Activated CD8-positive, alpha-beta T cell treated with anti-CD3 and anti-CD28 coated beads, Interleukin-2, amount 10 ng/mL, durations not matched to agents 7 days and 5 days (primary cell): ENCODE measurements around the gene GRIN2B. TPM values are rescaled to one million over a fixed set of nuclear protein-coding genes. Genes with fewer than 3 reads are reported as not detected.

Experiments used
- ATAC-seq: fragments of 150-1000 bp; cut with Tn5 transposase; one replicate; pipeline ENCODE4 v1.10.0; 2021; ENCODE audit warnings: moderate library complexity
- CTCF ChIA-PET: fragments of 350-600 bp; sonication (Branson Sonifier 250); formaldehyde crosslinking; loops from one replicate; lab custom pipeline; 2021; ENCODE audit warnings: antibody characterized with exemption; lab: Charles Lee
- POLR2A ChIA-PET: fragments of 350-600 bp; sonication (Branson Sonifier 250); formaldehyde crosslinking; loops from one replicate; lab custom pipeline; 2021; ENCODE audit warnings: antibody characterized with exemption; lab: Charles Lee
- DNase-seq: peaks from one replicate; pipeline ENCODE4 v3.0.0-alpha.2; 2020
- H3K27ac Mint-ChIP-seq: one replicate; pipeline ENCODE4 v1.8.0; 2021; ENCODE audit warnings: mild to moderate bottlenecking, mixed read lengths
- H3K27me3 Mint-ChIP-seq: one replicate; pipeline ENCODE4 v1.8.0; 2021; ENCODE audit warnings: low read depth, mixed read lengths
- H3K36me3 Mint-ChIP-seq: one replicate; pipeline ENCODE4 v1.8.0; 2021; ENCODE audit warnings: low read depth, mixed read lengths
- H3K4me1 Mint-ChIP-seq: one replicate; pipeline ENCODE4 v1.8.0; 2021; ENCODE audit warnings: low read depth, mixed read lengths
- H3K4me3 Mint-ChIP-seq: one replicate; pipeline ENCODE4 v1.8.0; 2021; ENCODE audit warnings: mild to moderate bottlenecking, mixed read lengths
- H3K9me3 Mint-ChIP-seq: one replicate; pipeline ENCODE4 v1.8.0; 2022; ENCODE audit warnings: mixed read lengths; ENCODE audit not compliant: insufficient read depth
- total RNA-seq, 2 experiments: library from RNA; stranded (reverse); gene quantifications; one replicate each; pipeline ENCODE4 v1.2.3, GENCODE V29; 2021

Gene GRIN2B
- total RNA-seq, result not detected

DNA sequence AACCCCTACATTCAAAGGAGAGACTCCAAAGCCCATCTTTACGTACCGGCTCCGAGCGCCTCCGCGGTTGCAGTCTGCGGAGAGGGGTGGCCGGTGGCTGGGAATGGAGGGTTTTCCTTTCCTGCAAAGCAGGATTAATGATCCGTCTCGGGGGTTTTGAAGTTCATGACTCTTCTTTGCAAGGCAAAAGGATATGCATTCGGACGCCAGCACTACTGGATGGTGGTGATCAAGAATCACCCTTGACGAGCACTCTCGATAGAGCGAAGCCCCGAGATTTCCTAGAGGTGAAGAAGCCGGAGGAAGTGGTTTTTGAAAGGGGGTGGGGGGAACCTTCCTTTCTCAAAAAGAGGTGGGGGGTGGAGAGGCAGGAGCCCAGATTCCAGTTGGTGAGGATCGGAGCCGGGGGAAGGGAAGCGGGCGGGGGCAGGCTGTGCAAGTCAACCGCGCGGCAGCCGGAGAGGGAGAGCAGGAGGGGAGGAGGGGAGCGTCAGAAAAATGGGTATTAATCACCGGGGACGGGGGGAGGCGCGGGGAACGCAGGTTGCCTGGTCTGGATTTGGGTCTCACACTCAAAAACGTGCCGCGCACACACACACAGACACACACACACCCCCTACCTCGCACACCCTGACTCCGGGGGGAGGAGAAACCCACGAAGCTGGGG, at the start of gene GRIN2B:
Gene GRIN2B (minus strand): TSS at position 307 of the 667 bp plus-strand sequence. CDS start 115,394 bp downstream, outside the sequence.
- ATAC-seq, result no peak
- POLR2A ChIA-PET, result no interaction called here
- H3K4me3 Mint-ChIP-seq, result no peak within 1 kb of the TSS
- peaks cover 2% of the 10 kb centered on the region for H3K36me3 Mint-ChIP-seq
- H3K9me3 Mint-ChIP-seq, result no peaks in the 10 kb centered on the region
- DNase-seq, result no peak
- peaks cover 11% of the 10 kb centered on the region for H3K4me1 Mint-ChIP-seq
- H3K27me3 Mint-ChIP-seq, result peaks cover 50% of the 10 kb centered on the region
- CTCF ChIA-PET, result no interaction called here
- H3K27ac Mint-ChIP-seq, result no peak within 1 kb of the TSS

DNA sequence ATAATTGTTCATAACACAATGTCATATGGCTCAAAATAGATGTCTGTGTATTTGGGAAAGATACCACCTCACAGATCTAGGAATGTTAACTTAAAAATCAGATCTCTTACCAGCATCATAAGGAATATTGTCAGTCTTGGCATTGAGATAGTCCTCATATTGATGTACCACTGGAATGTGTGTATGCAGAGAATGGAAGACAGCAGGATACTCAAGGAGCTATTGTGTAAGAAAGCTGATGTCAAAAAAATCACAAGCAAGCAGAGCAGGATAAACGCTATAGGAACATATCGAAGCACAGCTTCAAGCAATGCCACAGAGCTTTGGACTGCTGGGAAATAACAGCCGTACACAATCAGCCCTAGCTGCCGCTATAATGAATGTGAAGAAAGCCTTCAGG, 45.1 kb upstream of the GRIN2B start:
- CTCF ChIA-PET, result no interaction called here
- DNase-seq, result no peak
- POLR2A ChIA-PET, result no interaction called here
- H3K27ac Mint-ChIP-seq, result no peak overlapping the region
- no peaks in the 10 kb centered on the region for H3K36me3 Mint-ChIP-seq
- H3K4me1 Mint-ChIP-seq, result no peaks in the 10 kb centered on the region
- H3K9me3 Mint-ChIP-seq, result no peaks in the 10 kb centered on the region
- H3K27me3 Mint-ChIP-seq, result no peaks in the 10 kb centered on the region
- ATAC-seq, result no peak
- H3K4me3 Mint-ChIP-seq, result no peak overlapping the region

DNA sequence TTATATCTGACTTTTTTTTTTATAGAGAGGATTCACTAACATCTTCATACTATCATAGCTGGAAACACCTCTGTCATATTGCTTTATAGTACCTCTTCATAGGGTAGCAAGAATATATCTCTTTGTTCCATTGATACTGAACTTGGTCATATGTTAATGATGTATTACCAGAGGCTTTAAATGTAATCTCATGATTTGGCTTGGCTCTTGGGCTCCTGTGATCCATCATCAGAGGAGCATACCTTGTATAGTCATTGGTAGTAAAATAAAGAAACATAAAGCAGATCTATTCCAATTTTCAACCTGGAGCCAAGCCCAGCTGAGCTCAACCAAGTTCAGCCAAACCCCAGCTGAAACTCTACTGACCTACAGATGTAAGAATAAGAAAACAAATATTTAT, 43.2 kb upstream of the GRIN2B start:
- H3K27ac Mint-ChIP-seq, result no peak overlapping the region
- H3K4me1 Mint-ChIP-seq, result no peaks in the 10 kb centered on the region
- CTCF ChIA-PET, result no interaction called here
- ATAC-seq (no peak), DNase-seq (no peak)
- H3K27me3 Mint-ChIP-seq, result no peaks in the 10 kb centered on the region
- POLR2A ChIA-PET, result no interaction called here
- no peaks in the 10 kb centered on the region for H3K36me3 Mint-ChIP-seq
- no peak overlapping the region for H3K4me3 Mint-ChIP-seq
- H3K9me3 Mint-ChIP-seq, result no peaks in the 10 kb centered on the region

DNA sequence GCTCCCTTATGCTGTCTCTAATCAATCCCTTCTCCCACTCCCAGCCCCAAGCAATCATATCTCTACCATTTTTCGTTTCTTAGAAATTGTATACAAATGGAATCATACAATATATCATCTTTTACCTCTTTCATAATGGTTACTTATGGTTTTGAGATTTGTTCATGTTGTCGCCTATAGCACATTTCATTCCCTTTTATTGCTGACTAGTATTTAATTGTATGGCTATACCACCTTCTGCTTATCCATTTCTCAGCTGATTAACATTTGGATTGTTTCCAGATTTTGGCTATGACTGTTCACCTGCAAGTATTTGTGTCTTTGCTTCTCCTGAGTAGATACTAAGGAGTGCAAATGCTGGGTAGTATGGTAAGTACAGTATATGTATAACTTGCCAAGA, 36.7 kb upstream of the GRIN2B start:
- ATAC-seq, result no peak
- no peak overlapping the region for H3K4me3 Mint-ChIP-seq
- no peaks in the 10 kb centered on the region for H3K27me3 Mint-ChIP-seq
- ChIA-PET POLR2A (no interaction called here), CTCF (no interaction called here)
- H3K27ac Mint-ChIP-seq, result no peak overlapping the region
- DNase-seq, result no peak
- H3K9me3 Mint-ChIP-seq, result no peaks in the 10 kb centered on the region
- H3K4me1 Mint-ChIP-seq, result no peaks in the 10 kb centered on the region
- no peaks in the 10 kb centered on the region for H3K36me3 Mint-ChIP-seq

DNA sequence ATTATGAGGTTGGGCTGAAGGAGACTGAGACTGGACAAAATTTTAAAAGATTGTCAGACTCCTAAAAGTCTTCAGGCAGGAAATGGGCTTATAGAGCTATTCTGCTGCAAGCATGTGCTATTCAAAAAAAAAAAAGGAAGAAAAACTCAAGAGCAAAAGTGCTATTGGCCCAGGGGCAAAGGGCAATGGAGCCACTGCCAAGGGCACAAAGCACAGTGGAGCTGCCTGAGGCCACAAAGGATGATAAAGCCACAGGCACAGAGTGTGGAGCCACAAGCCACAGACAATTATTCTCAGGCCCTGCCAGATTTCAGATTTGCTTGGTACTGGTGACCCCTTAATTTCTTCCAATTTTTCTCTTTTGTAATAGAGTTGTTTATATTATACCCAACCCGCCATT, 29.6 kb upstream of the GRIN2B start:
- no peaks in the 10 kb centered on the region for H3K27me3 Mint-ChIP-seq
- H3K4me1 Mint-ChIP-seq, result no peaks in the 10 kb centered on the region
- no peak for ATAC-seq
- ChIA-PET POLR2A (no interaction called here), CTCF (no interaction called here)
- H3K9me3 Mint-ChIP-seq, result no peaks in the 10 kb centered on the region
- H3K36me3 Mint-ChIP-seq, result no peaks in the 10 kb centered on the region
- H3K4me3 Mint-ChIP-seq, result no peak overlapping the region
- no peak overlapping the region for H3K27ac Mint-ChIP-seq
- no peak for DNase-seq

DNA sequence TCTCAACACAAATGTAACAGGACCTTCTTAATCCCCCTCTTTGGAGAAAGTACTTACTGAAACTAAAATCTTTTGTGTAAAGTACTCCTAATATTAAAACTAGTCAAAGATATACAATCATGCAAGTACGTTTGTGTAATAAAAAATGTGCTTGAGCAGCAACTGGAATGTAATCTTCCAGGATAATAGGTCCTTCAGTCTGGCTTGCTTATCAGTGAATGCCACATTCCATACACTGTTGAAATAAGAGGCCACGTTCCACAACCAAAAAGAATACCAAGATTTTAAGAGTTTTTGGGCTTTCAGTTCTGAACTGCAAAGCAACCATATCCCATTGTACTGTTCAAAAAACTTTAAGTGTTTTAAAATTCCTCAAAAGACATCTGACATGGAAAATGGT, 26.2 kb upstream of the GRIN2B start:
- H3K27me3 Mint-ChIP-seq, result no peaks in the 10 kb centered on the region
- no peak overlapping the region for H3K4me3 Mint-ChIP-seq
- no peak for ATAC-seq
- no peak for DNase-seq
- no peak overlapping the region for H3K27ac Mint-ChIP-seq
- ChIA-PET POLR2A (no interaction called here), CTCF (no interaction called here)
- peaks cover 7% of the 10 kb centered on the region for H3K9me3 Mint-ChIP-seq
- no peaks in the 10 kb centered on the region for H3K36me3 Mint-ChIP-seq
- no peaks in the 10 kb centered on the region for H3K4me1 Mint-ChIP-seq

DNA sequence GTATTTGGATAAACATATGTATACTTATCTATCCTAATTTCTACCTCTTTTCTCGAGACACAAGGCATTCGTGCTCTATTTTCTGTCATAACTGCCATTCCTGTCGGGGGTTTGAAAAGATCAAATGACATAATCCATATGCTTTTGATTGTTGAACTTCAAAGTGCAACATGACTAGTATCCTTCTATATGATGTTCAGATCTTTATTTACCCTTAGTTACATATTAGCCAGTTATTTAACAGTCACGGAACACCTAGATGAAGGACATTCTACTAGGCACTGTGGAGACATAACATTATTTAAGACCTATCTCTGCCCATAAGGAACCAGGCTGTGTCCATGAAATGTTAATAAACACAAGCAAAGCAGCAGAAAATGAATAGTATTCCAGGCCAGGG, 11.2 kb upstream of the GRIN2B start:
- ChIA-PET POLR2A (no interaction called here), CTCF (no interaction called here)
- Mint-ChIP-seq H3K4me1 (no peaks in the 10 kb centered on the region), H3K36me3 (no peaks in the 10 kb centered on the region), H3K4me3 (no peak overlapping the region), H3K27me3 (no peaks in the 10 kb centered on the region), H3K9me3 (no peaks in the 10 kb centered on the region), H3K27ac (no peak overlapping the region)
- DNase-seq, result no peak
- ATAC-seq, result no peak

DNA sequence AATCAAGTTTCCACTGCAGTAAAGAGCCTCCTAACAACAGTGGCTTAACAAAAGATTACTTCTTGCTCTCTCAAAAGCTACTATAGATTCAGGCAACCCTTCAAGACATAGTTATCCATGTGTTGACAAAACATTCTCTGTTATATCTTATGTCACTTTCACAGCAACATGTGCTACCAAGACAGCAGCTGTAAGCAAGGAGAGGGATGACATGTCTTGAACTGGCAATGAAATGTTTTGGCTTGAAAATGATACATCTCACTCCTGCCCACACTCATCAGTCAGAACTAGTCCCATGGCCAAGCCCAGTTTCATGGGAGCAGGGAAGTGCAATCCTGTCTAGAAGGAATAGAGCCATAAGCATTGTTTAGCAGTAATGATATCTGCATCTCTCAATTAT, 10.7 kb upstream of the GRIN2B start:
- Mint-ChIP-seq H3K4me3 (no peak overlapping the region), H3K4me1 (no peaks in the 10 kb centered on the region), H3K27ac (no peak overlapping the region), H3K27me3 (no peaks in the 10 kb centered on the region), H3K36me3 (no peaks in the 10 kb centered on the region), H3K9me3 (no peaks in the 10 kb centered on the region)
- POLR2A ChIA-PET, result no interaction called here
- ATAC-seq, result no peak
- DNase-seq, result no peak
- CTCF ChIA-PET, result no interaction called here

DNA sequence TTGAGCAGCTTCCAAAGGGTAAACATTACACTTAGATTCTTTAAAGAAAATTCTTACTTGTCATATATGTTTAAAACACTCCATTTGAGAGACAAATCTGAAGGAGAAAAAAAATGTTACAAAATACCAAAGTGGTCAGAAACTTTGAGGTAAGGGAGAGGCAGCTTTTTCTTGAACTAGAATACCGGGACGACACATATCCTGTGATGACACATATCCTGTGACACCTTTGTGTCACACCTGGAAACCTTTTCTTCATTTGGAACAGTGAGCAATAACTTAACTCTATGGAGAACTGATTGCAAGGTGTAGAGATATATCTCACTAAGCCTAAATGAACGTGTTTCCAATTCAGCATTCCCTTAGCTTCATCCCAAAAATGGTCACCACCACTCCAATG, 4.6 kb upstream of the GRIN2B start:
- H3K9me3 Mint-ChIP-seq, result no peaks in the 10 kb centered on the region
- no peak overlapping the region for H3K4me3 Mint-ChIP-seq
- DNase-seq (no peak), ATAC-seq (no peak)
- peaks cover 2% of the 10 kb centered on the region for H3K36me3 Mint-ChIP-seq
- H3K4me1 Mint-ChIP-seq, result peaks cover 7% of the 10 kb centered on the region
- H3K27ac Mint-ChIP-seq, result no peak overlapping the region
- H3K27me3 Mint-ChIP-seq, result peaks cover 21% of the 10 kb centered on the region
- CTCF ChIA-PET, result no interaction called here
- POLR2A ChIA-PET, result no interaction called here

DNA sequence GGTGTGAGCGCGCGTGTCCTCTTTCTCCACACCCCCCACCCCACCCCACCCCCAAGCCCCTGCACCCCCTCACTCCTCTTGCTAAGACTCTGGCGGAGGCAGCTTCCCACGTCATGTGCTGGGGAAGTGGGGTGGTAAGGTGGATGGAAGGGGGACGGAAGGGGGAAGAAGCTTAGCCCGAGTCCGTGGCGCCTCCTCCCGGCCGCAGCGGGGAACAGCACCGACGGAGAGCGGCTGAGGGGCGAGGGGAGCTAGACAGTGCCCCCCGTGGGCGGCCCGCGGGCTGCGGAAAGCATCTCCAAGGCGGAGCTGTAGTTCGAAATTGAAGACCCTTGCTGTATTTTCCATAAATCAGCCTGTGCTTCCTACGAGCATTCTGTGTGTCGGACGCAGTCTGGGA, 588 bp upstream of the GRIN2B start:
- ATAC-seq, result no peak

DNA sequence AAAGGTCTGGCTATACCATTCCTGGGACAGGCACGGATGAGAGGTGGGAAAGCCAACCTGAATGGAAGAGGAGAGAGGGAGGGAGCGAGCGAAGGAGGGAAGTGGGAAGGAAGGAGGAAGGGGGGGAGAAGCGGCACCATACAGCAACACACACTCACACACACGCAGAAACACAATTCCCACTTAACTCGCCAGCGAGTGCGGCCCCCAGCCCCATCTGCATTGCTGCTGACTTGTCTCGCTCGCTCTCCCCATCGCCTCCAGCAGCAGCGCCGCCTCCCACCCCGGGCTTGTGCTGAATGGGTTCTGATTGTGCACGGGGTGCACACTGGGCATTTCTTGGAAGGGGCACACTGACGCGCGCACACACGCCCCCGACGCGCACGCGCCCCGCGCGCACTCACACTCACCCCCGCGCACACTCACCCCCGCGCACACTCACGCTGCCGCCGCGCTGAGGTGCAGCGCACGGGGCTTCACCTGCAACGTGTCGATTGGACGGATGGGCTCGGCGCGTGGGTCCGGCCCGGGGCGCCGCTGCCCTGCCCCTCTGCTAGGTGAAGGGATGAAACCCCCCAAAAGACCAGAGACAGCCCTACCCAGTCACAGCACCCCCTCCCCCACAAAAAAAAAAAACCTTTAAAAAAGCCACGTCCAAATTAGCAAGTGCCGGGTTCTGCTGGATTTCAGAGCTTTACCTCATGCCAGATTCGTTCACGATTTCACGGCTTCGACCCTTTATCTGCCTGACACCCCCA, 685 bp downstream of the GRIN2B start:
- POLR2A ChIA-PET, result no interaction called here
- Mint-ChIP-seq H3K27me3 (peaks cover 50% of the 10 kb centered on the region), H3K4me3 (no peak overlapping the region), H3K9me3 (no peaks in the 10 kb centered on the region), H3K4me1 (peaks cover 11% of the 10 kb centered on the region), H3K27ac (no peak overlapping the region), H3K36me3 (peaks cover 2% of the 10 kb centered on the region)
- CTCF ChIA-PET, result no interaction called here
- DNase-seq (no peak), ATAC-seq (no peak)

More for the DNA sequence above, 588 bp upstream of the GRIN2B start:
- Mint-ChIP-seq H3K36me3 (peaks cover 2% of the 10 kb centered on the region), H3K9me3 (no peaks in the 10 kb centered on the region), H3K27ac (no peak overlapping the region), H3K27me3 (peaks cover 49% of the 10 kb centered on the region), H3K4me3 (no peak overlapping the region), H3K4me1 (peaks cover 11% of the 10 kb centered on the region)
- CTCF ChIA-PET, result no interaction called here
- POLR2A ChIA-PET, result no interaction called here
- DNase-seq, result no peak

DNA sequence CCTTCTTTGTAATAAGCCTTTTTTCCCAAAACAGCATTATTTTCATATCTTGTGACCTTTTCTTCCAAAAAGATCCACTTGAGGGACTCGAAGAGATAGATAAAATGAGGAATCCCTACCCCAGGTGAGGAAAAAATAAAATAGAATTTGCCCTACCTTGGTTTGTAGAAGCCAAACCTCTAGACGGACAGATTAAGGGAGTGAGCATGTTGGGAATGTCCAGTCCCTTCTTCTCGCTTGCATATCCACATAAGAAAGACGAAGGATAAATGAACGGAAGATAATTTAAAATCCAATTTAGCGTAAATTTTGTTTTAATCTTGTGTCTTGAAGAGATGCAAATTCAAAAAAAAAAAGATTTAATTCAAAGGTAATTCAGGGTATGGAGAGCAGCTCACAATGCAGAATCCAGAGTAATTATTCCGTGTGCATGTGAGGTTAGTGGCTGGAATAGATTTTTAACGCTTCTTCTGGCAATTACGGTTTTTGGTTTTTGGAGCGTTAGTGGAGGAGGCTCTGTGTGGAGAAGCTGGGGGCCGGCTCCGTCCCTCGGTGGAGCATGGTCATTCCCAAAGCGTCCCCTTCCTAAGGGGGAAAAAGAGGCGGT, 1.5 kb downstream of the GRIN2B start:
- no peak overlapping the region for H3K27ac Mint-ChIP-seq
- H3K4me3 Mint-ChIP-seq, result no peak overlapping the region
- CTCF ChIA-PET, result interaction anchor here (0.8 kb wide), 1 partner anchor 1242 kb away, joined by 3 read pairs; no protein-coding TSS in a partner anchor
- ATAC-seq (no peak), DNase-seq (no peak)
- peaks cover 11% of the 10 kb centered on the region for H3K4me1 Mint-ChIP-seq
- peaks cover 2% of the 10 kb centered on the region for H3K36me3 Mint-ChIP-seq
- no peaks in the 10 kb centered on the region for H3K9me3 Mint-ChIP-seq
- peaks cover 52% of the 10 kb centered on the region for H3K27me3 Mint-ChIP-seq
- POLR2A ChIA-PET, result no interaction called here
